ENCODE data around the gene PIK3R6.

PIK3R6 gene

DNA sequence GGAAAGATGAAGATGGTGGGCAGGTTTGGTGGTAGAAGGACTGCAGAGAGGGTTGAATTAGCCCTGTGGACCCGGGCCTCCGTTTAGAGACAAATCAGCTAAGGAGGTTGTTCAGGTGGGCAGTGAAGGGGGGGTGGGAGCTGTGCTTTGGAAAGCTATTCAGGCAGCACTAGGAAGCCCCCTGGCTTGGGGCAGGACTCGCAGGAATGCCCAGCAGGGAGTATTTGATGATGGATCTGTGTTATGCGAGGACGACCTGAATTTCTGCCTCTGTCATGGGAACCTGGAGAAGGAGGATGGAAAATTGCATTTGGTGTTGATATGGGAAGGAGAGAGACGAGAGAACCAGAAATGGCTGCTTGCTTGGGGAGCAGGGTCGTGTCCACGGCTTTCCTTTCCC, 112.6 kb downstream of the PIK3R6 start:
- in situ Hi-C loops (cut with MboI; ENCODE audit: low sequenced_read_pairs), result no loop called here

DNA sequence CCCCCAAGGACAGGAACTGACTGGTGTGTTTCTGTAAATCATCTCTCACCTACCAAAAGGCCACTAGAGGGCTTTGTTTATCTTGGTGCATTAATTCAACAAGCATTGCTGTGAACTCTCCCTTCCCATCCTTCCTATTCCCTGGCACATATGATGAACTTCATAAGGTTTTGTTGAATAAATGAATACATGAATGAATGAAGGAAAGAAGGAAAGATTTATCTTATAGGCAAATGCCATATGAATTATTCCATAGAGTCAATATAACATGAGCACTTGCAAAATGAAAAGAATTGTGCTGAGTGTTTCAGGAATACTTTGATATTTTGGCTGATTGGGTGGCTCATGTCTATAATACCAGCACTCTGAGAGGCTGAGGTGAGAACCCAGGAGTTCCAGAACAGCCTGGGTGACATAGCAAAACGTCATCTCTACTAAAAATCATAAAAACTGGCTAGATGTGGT, 113.5 kb downstream of the PIK3R6 start:
- in situ Hi-C loops (cut with MboI; ENCODE audit: low sequenced_read_pairs), result no loop called here

DNA sequence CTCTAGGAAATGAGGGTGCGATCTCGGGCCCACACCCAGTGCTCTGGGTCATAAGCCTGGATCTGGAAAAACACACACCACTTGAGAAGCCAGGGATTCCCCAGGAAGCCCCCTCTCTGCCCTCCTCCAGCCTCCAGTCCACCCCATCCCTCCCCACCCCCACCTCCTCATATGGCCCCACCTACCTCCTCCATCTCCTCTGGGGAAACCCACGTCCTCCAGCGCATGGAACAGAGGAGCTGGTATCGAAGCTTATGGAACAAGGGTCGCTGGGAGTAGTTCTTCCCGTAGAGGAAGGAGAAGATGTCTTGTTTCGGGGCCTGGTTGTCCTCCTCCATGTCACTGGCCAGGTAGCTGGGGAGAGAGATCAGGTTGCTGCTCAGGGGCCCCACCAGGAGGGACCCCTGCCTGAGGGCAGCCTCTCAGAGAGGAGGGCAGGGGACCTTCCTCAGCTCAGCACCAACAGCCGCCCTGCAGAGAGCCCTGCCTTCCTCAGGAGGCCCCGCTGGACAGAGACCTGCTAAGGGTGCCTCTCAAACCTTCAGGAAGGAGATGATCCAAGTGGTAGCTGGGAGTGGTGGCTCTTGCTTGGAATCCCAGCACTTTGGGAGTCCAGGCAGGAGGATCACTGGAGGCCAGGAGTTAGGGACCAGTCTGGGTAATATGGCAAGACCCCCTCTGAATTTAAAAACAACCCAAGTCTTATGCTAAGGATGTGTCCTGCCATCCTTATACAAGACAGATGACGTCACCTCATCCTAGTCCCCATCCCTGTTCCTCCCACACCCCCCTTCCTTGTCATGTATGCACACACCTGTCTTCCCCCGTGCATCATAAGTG, 114.1 kb downstream of the PIK3R6 start:
- in situ Hi-C loops (cut with MboI; ENCODE audit: low sequenced_read_pairs), result no loop called here

Measured in HL-60/S4 treated with phorbol 12-myristate 13-acetate at 8.2 ng/mL for 4 days and 3 days (cell line).